Stimulated activated CD8-positive, alpha-beta memory T cell treated with anti-CD3 and anti-CD28 coated beads, Interleukin-7, amount 100 ng/mL, for 48 hours (primary cell): ENCODE measurements around the gene YIPF7.

Experiments used
- DNase-seq, 2 donors: peaks; one replicate each; pipeline ENCODE4 v3.0.0-alpha.2; 2020; ENCODE audit warnings: low read depth in 1 of 2; ENCODE audit errors: extremely low read depth in 1 of 2

Gene YIPF7

DNA sequence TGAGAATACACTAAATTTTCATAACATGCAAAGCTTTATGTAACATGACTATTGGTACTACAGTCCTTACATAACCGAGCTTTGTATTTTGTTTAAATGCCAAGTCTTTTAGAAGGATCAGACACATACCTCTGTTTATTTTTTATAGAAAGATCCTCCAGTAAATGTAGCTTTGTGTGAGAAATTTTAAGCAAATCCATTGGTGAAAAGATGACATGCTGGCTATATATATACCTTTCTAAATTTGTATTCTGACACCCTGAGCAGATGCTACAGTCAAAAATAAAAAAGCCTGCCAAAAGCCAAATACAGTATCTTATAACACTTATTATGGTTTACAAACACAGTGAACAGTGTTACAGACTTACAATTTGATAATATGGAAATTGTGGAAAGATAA lies at the start of gene YIPF7:
TSS of gene YIPF7 (minus strand) at position 201 of the 400 bp plus-strand sequence. CDS start 1,525 bp downstream, outside the sequence.
- no peak for DNase-seq

DNA sequence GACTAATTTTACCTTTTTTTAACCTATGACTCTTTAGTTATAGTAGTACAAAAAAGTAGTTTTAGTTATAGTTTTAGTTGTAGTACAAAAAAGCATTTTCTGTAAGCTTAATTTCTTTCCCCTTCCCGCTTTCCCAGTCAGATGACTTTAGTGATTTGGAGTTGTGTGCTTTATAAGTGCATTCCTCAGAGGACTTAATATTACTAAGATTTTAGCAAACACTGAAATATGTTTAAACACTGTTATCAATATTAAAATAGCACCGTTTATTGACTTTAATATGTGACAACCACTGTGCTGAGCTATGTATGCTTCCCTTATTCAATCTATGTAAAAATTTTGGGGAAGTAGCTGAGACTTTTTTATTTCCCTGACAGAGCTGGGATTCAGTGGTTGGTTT lies 49.6 kb upstream of the YIPF7 start:
- no peak for DNase-seq

DNA sequence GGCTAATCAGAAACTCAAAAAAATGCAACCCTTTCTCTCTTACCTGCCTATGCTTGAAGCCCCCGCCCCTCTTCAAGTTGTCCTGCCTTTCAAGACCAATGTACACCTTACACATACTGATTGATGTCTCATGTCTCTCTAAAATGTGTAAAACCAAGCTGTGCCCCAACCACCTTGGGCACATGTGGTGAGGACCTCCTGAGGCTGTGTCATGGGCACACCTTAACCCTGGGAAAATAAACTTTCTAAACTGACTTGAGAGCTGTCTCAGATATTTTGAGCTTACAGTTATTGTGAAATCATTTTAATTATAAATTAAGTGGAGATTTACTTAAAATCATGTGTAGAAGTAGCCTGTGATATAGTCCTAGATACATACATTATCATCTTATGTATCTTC lies 49.0 kb upstream of the YIPF7 start:
- no peak for DNase-seq

DNA sequence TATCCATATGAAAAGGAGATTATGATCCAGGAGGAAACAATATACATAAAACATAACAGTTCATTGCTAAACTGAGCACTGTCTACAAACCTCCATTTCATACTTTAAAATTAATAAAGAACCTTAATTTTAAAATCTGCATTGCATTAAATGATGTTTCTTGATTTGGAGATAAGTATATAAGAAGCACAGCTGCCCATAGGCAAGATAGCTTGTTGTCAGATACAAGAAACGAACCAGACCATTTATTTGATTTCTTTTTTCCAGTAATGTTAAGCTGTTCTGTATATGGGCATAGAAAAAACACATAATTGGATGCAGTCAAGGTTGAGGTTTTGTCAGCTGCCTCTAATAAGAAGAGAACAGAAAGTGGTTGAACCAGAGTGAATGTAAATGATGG lies 33.2 kb upstream of the YIPF7 start:
- no peak for DNase-seq

DNA sequence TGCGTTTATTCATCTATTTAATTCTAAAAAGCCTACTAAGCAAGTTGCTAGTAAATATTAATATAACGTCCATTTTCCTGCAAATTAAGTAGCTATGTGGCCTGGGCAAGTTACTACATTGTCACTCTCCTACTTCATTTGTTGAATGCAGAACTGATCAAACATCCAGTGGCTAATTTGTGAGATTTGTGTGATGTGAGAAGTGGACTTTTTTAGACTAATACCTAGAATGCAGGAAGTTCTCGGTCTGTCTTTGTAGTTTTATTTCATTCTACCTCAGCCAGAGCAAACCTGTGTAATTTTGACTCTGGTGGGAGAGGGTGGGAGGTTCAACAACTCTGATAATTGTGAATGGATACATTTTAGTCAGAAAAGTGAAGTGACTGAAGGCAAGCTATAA lies 27.6 kb upstream of the YIPF7 start:
- DNase-seq: no peak

DNA sequence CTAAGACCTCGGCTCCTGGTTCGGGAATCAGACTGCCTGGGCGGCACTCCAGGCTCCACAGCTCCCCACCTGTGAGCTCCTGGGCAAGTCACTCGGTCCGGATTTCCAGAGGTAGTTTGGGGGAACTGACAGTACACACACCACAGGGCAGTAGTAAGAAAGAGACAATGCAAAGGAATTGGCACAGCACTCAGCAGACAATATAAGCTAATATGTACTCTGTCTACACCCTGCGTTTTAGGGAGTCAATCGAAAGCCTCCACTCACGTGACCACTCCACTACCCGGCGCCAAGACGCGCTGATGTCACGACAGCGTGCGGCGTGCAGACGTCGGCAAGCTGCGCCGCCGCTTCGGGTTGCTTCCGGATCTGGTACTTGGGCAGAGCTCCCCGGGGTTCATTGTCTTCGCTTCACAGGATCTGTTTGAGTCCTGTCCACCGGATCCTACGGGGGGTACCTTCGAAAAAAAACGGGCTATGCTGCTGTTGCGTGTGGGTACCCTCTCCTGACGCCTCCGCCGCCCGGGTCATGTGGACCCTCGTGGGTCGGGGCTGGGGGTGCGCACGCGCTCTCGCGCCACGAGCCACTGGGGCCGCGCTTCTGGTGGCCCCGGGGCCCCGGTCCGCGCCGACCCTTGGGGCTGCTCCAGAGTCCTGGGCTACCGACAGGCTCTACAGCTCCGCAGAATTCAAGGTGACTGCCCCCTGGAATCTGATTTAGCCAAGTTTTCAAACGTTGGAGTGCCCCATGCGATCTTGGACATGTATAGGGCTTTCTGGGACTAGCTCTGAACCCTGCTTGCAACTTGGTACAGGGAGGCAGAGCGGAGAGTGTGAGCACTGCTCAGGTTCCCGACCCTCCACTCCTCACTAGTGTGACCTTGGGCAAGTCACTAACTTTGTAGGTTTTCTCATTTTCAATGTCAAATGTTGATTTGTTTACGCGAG lies 26.9 kb upstream of the YIPF7 start, which contains the start of gene GUF1:
TSS of gene GUF1 (plus strand) at position 327 of the 948 bp plus-strand sequence. CDS start at position 530, 203 bp downstream.
- peak; percentile 74 to 82 for DNase-seq

DNA sequence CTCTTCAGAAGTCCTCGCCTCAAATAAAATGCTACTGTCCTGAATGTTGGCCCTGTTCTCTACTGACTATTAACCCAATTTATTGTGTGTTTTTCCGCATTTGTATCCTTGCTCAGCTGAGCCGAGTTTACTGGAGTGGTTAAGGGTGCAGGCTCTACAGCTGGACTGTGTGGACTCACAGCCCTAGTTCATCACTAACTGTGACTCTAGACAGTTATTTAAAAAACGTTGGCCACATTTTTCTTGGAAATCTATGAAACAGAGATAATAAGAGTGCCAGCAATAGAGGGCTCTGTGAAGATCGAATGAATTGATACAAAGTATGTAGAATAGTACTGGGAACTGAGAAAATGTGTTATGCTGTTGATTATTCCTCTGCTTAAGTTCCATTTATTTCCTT lies 23.9 kb upstream of the YIPF7 start:
- DNase-seq: no peak

DNA sequence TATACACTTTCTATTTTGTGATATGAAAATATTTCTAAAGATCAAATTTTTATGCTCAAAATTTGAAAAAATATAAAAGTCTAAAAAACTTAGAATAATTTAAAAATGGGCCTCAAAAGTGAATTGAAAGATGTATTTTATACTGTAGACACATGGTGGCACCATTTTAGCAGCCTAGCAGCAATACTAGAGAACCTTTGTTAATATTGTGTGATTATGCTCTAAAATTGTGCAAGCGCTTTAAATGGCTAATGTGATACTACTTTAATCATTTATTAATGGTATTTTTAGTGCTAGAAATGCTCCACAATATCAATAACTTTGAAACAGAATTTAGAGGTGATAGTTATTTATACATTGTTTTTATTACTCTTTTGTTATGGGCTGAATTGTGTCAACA lies 23.0 kb upstream of the YIPF7 start:
- no peak for DNase-seq

DNA sequence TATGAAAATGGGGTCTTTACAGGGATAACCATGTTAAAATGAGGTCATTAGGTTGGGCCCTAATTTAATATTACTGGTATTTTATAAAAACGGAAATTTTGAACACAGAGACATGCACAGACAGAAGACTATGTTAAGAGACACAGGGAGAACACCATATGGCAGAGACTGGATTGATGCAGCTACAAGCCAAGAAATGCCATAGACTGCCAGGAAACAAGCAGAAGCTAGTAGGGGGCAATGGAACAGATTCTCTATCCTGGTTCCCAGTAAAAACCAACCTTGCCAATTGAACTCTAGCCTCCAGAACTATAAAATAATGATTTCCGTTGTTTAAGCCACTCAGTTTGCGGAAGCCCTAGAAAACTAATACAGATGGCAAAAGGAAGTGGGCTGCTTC lies 20.2 kb upstream of the YIPF7 start:
- DNase-seq: no peak

DNA sequence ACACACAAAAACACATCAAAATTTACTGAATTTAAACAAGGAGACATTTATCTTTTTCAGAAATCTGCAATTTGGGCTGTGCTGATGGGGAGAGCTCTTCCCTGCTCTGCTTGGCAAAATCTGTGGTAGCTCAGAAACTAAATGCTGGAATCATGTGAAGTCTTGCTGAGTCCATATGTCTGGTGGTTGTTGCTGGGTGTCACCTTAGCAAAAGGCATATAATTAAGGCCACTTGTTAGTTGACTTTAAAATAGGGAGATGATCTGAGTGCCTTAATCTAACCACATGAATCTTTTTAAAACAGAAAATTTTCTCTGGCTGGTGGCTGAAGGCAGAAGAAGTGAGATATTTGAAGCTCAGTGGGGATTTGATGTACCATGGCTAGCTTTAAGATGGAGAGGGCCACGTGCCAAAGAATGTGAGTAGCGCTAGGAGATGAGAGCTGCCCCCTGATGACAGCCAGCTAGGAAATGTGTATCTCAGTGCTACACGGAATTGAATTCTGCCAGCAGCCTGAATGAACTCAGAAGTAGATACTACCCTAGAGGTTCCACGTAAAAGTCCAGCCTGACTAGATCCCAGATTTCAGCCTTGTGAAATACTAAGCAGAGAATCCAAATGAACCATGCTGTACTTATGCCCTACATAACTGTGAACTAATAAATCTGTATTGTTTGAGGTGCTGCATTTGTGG lies 19.2 kb upstream of the YIPF7 start:
- no peak for DNase-seq

DNA sequence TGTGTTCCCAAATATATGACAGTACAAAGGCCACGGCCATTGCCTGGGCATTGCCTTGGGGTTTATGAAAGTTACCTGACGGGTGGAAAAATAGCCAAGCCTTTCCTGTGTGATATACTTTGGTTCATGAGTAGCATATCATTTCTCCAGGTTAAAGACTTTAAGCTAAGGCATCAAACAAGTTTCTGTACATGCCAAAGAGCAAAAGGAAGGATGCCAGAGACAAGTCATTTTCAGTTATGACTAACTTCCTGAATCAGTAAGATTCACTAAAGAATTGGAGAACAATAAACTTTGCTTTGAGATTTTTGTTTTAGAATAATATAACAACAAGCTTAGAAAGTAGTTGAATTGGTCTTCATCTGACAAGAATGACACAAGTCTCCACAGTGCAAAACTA lies 17.1 kb upstream of the YIPF7 start:
- no peak for DNase-seq

DNA sequence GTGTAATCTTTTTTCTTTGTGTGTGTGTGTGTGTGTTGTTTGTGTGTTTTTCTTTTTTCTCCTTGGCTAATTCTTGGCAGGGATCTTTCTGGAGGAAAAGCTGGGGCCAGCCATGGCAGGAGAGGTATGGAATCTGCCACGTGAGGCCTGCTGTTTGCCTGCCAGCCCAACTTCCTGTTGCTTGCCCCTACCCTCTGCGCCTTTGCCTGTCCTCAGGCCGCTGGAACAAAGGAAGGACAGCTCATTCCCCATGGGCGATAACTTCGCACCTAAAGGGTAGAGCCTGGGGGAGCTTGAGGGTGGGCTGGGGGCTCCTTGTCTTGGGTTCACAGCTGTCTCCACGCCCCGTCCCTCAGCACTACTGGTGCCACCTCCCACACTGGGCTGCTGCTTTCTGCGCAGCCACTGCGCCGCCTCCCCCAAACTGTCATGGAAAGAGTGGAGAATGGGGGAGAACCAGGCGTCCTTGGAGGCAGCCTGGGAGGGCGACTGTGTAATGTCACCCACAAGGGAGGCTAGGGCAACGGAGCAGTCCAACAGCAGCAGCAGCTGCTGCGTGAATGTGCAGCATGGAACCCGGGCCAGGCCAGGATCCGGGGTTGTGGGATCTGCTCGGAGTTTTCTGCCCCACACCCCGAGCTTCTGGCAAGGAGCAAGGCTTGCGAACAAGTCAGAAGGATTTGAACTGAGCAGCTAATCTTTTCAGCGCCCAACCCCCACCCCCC lies 12.3 kb upstream of the YIPF7 start:
- DNase-seq: no peak

DNA sequence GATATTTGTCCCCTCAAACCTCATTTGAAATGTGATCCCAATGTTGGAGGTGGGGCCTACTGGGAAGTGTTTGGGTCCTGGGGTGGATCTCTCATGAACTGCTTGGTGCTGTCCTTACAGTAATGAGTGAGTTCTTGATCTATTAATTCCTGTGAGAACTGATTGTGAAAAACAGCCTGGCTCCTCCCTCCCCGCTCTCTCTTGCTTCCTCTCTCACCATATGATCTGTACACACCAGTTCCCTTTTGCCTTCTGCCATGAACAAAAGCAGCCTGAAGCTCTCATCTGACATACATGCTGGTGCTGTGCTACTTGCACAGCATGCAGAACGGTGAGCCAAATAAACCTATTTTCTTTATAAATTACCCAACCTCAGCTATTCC lies 11.2 kb upstream of the YIPF7 start:
- DNase-seq: no peak

DNA sequence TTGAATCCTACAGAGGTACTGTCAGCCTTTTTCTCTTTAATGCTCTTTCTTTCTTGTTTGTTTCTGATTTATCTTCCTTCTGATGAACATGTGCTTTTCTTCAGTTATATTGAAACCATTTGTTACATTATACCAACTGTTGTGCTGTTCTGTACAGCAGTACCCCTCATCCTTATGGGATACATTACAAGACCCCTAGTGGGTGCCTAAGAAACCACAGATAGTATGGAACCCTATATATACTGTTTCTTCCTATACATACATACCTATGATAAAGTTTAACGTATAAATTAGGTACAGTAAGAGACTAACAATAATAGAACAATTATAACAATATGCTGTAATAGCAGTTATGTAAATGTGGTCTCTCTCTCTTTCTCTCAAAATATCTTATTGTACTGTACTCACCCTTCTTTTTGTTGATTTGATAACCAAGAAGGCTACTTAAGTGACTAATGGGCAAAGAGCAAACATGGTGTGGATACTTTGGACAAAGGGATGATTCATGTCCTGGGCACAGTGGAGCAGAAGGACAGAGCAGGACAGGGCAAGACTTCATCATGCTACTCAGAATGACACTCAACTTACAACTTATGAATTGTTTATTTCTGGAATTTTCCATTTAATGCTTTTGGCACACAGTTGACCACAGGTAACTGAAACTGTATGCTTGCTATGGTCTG lies 10.7 kb upstream of the YIPF7 start:
- no peak for DNase-seq

DNA sequence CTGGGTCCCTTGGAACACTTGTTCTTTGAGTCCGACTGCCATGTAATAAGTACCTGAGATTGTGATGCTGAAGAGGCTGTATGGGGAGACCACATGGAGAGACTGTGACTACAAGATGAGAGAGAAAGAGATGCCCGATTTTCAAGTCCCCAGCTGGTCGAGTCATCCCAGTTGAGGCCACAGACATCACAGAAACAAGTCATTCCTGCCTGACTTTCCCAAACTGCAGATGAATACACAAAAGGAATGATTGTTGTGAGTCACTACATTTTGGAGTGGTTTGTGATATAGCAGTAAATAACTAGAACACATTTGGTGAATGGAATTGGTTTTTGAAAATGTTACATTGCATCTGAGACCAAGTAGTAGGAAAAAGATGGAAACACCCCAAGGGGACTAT lies 9.0 kb upstream of the YIPF7 start:
- DNase-seq: no peak

DNA sequence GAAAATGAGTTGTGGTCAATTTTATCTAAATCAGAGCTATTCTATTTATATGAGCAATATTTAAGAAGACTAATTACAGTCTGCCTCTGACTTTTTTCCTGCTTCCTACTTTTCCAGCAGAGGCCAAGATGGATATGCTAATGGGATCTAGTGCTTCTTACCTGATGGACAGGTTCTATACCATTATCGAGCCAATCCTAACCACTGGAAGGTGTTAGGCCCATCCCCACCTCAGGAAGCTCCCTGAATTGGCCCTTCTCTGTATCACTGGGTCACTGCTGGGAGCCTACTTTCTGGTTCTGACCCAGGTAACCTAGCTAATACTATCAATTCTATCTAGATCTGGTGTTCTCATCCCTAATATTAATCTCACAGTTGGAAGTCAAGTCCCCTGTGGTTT lies 577 bp upstream of the YIPF7 start:
- no peak for DNase-seq

DNA sequence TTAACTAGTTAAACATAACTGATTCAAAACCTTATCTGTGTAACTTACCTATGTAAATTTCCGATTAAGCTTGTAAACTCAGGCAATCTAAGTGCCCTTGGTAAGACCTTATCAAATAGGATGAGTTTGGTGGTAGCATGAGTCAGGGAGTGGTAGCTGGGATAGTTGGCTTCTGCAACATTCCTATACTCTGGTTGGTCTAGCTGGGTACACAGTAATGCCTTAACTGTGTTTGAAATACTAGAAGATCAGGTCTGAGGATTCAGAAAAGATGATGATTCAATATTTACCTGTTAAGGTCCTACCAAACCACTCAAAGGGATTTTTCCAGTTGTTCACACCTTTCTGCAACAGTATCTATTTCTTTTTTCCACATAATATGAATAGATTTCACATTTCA lies 5.3 kb downstream of the YIPF7 start:
- no peak for DNase-seq

DNA sequence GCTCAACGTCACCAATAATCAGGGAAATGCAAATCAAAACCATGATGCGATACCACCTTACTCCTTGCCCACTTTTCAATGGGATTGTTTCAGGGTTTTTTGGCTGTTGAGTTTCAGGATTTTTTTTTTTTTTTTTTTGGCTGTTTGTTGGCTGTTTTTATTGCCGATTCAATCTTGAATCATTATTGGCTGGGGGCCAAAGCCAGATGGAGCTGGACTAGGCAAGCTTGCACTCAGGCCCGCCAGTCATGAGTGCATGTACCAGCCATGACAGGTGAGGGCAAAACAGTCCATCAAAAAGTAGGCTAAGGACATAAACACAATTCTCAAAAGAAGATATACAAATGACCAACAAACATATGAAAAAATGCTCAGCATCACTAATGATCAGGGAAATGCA lies 13.3 kb downstream of the YIPF7 start:
- no peak for DNase-seq

DNA sequence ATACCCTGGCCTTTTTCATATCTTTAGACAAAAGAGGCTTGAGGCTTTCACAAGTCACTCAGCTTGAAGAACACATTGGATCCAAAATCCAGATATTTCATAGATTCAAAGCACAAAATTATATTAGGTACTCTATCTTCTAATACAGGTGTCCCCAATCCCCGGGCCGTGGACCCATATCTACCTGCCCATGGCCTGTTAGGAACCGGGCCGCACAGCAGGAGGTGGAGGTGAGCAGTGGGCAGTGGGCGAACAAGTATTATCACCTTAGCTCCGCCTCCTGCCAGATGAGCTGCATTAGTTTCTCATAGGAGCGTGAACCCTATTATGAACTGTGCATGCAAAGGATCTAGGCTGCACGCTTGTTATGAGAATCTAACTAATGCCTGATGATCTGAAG lies 18.7 kb downstream of the YIPF7 start:
- DNase-seq: no peak

DNA sequence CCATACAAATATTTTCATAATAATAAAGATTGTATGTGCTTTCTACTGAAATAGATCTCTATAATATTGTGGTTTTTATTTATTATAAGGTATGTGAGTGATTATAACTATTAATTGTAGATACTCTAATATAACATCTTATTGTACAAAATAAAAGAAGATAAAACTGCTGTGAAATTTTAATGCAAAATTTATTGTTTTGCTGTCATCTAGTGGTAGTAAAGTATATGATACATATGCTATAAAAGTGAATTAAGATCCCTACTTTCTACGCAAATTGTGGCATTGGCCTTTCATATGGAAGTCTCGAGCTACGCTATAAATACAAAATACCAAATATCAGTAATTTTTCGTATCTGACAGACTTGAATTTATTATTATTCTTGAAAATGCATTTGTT lies 19.3 kb downstream of the YIPF7 start:
- no peak for DNase-seq
